Stomach smooth muscle (tissue), 2 donors: ENCODE results near the gene SIK3.

ENCODE experiments used
- H3K27ac ChIP-seq: one replicate; pipeline ENCODE4 v1.7.0; 2013; ENCODE audit warnings: mild to moderate bottlenecking, low read length, inconsistent platforms
- H3K27me3 ChIP-seq, 2 donors: one replicate each; pipeline ENCODE4 v1.7.0; 2013; ENCODE audit warnings: low read length in 2 of 2; ENCODE audit not compliant: insufficient read depth in 2 of 2, control insufficient read depth in 1 of 2
- H3K36me3 ChIP-seq, 2 donors: one replicate each; pipeline ENCODE4 v1.7.0; 2013; ENCODE audit warnings: low read length in 2 of 2; ENCODE audit not compliant: control insufficient read depth in 2 of 2, insufficient read depth in 2 of 2
- H3K4me1 ChIP-seq: one replicate; pipeline ENCODE4 v1.7.0; 2013; ENCODE audit warnings: low read length; ENCODE audit not compliant: control insufficient read depth, insufficient read depth
- H3K4me3 ChIP-seq, 2 donors: one replicate each; pipeline ENCODE4 v1.7.0; 2013; ENCODE audit warnings: low read length in 2 of 2
- H3K9ac ChIP-seq, 2 donors: one replicate each; pipeline ENCODE4 v1.7.0; 2013; ENCODE audit warnings: low read length in 2 of 2, mild to moderate bottlenecking in 1 of 2
- H3K9me3 ChIP-seq, 2 donors: one replicate each; pipeline ENCODE4 v1.7.0; 2013; ENCODE audit warnings: low read length in 2 of 2; ENCODE audit not compliant: control insufficient read depth in 2 of 2
- donor health status: healthy.
- donor health status: Pancreatic carcinoma.

Gene SIK3

GRCh38 chr11:116939499-116939898 lies 158.7 kb downstream of the SIK3 start:
- Histone ChIP-seq H3K36me3 (peaks cover 3 to 5% of the 10 kb centered on the region in 2 donors), H3K9me3 (no peaks in the 10 kb centered on the region), H3K27me3 (no peaks in the 10 kb centered on the region), H3K27ac (no peak overlapping the region), H3K4me3 (no peak overlapping the region), H3K9ac (no peak overlapping the region), H3K4me1 (no peaks in the 10 kb centered on the region)

GRCh38 chr11:116938471-116939070 lies 159.7 kb downstream of the SIK3 start:
- H3K9ac ChIP-seq: no peak overlapping the region

GRCh38 chr11:116936754-116937446 lies 161.3 kb downstream of the SIK3 start:
- peaks cover under 1% of the 10 kb centered on the region for H3K4me1 ChIP-seq
- H3K9ac ChIP-seq: no peak overlapping the region
- H3K27ac ChIP-seq: no peak overlapping the region
- no peaks in the 10 kb centered on the region for H3K27me3 ChIP-seq
- H3K4me3 ChIP-seq: no peak overlapping the region
- H3K36me3 ChIP-seq: peaks cover 0 to 5% of the 10 kb centered on the region in 2 donors
- no peaks in the 10 kb centered on the region for H3K9me3 ChIP-seq

More at GRCh38 chr11:116938471-116939070, 159.7 kb downstream of the SIK3 start:
- Histone ChIP-seq H3K36me3 (peaks cover 0 to 5% of the 10 kb centered on the region in 2 donors), H3K4me3 (no peak overlapping the region), H3K27ac (no peak overlapping the region), H3K27me3 (no peaks in the 10 kb centered on the region), H3K4me1 (no peaks in the 10 kb centered on the region), H3K9me3 (no peaks in the 10 kb centered on the region)

- H3K36me3 ChIP-seq: peaks cover 0 to 5% of the 10 kb centered on the region in 2 donors
- H3K27me3 ChIP-seq: no peaks in the 10 kb centered on the region
- H3K9me3 ChIP-seq: no peaks in the 10 kb centered on the region
- H3K27ac ChIP-seq: no peak overlapping the region
- no peak overlapping the region for H3K9ac ChIP-seq
- H3K4me3 ChIP-seq: no peak overlapping the region
- peaks cover 12% of the 10 kb centered on the region for H3K4me1 ChIP-seq
Measured at GRCh38 chr11:116935514-116935913, 162.7 kb downstream of the SIK3 start.

- Histone ChIP-seq H3K4me3 (no peak overlapping the region), H3K9ac (no peak overlapping the region), H3K27ac (no peak overlapping the region), H3K36me3 (peaks cover 0 to 5% of the 10 kb centered on the region in 2 donors), H3K9me3 (no peaks in the 10 kb centered on the region), H3K27me3 (no peaks in the 10 kb centered on the region), H3K4me1 (peaks cover 12% of the 10 kb centered on the region)
Measured at GRCh38 chr11:116935089-116935488, 163.1 kb downstream of the SIK3 start.

DNA sequence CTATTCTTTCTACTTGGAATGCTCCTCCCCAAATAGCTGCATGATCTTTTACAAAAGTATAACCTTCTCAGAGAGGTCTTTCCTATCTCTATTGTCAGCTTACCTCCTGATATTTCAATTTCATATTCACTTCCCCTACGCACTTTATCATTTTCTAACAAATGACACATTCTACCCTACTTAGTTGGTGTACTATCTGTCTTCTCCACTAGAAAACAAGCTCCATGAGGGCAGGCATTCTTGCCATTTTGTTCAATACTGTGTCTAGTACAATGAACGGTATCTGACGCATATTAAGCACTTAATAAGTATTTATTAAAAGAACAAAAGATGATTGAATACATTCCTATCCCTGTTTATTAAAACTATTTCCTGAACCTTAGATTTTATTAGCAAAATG lies 164.3 kb downstream of the SIK3 start:
- no peak overlapping the region for H3K4me3 ChIP-seq
- no peak overlapping the region for H3K27ac ChIP-seq
- H3K27me3 ChIP-seq: no peaks in the 10 kb centered on the region
- peaks cover 15% of the 10 kb centered on the region for H3K4me1 ChIP-seq
- no peaks in the 10 kb centered on the region for H3K9me3 ChIP-seq
- peaks cover 0 to 5% of the 10 kb centered on the region in 2 donors for H3K36me3 ChIP-seq
- no peak overlapping the region for H3K9ac ChIP-seq

- peak overlapping the region; percentile 64 for H3K27ac ChIP-seq
- no peak overlapping the region for H3K9ac ChIP-seq
- H3K27me3 ChIP-seq: no peaks in the 10 kb centered on the region
- H3K9me3 ChIP-seq: no peaks in the 10 kb centered on the region
- H3K36me3 ChIP-seq: peaks cover 0 to 5% of the 10 kb centered on the region in 2 donors
- H3K4me3 ChIP-seq: no peak overlapping the region
- peaks cover 17% of the 10 kb centered on the region for H3K4me1 ChIP-seq
Measured at GRCh38 chr11:116932181-116932580, 166.0 kb downstream of the SIK3 start.

DNA sequence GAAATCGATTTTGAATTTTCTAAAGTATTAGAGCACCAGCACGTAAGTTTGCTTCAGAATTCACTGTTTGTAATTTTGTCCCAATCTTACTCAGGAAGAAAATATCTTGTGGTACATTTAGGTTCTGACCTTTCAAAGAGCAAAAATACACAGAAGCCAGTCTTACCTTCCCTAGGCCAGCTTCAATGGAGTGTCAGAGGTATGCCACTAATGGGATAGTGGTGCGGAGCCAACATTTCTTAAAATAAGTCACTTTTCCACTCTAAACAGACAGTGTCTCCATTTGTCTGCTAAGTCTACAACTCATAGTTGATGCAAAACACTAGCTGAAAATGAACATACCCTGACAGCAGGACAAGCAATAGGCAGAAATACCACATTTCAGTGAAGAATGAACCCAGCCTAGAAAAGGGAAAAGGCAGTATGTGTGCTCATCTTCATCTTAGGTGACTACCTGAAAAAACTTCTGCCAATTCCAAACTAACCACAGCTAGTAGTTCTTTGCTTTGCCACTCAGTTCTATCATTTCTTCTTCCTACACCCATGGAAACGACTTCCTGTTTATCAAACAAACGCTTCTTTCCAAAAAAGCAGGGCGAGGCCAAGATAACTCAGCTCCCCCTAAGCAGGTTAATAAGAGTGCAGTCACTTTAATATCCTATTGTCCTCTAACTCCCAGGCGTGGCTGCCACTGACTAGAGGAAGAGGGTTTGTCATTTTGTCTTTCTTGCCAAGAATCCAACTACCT lies 166.8 kb downstream of the SIK3 start:
- no peaks in the 10 kb centered on the region for H3K9me3 ChIP-seq
- no peak overlapping the region for H3K4me3 ChIP-seq
- H3K4me1 ChIP-seq: peaks cover 17% of the 10 kb centered on the region
- peaks cover 0 to 3% of the 10 kb centered on the region in 2 donors for H3K36me3 ChIP-seq
- peak overlapping the region; percentile 64 for H3K27ac ChIP-seq
- H3K27me3 ChIP-seq: no peaks in the 10 kb centered on the region
- no peak overlapping the region for H3K9ac ChIP-seq

DNA sequence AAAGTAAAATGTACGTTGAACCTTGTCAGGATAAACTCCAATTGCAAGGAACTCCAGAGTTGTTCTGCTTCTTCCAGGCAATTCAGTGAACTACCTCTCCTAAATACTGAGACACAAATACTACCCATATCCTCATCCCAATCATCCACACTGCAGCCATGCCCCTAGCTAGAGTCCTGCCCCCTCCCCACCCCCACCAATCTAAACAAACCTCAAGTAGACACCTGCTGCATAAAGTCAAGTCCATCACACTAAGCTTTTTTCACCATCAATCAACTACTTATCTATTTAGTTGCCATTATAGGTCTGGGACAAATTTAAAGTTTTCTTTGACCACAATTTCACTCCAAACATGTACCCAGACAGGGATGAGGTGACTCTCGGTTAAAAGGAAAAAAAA lies 167.6 kb downstream of the SIK3 start:
- H3K4me3 ChIP-seq: peak overlapping the region; percentile 61 to 62
- H3K27me3 ChIP-seq: no peaks in the 10 kb centered on the region
- H3K27ac ChIP-seq: peak overlapping the region; percentile 13
- no peaks in the 10 kb centered on the region for H3K9me3 ChIP-seq
- H3K36me3 ChIP-seq: peaks cover 0 to 7% of the 10 kb centered on the region in 2 donors
- H3K4me1 ChIP-seq: peaks cover 17% of the 10 kb centered on the region
- H3K9ac ChIP-seq: peak overlapping the region in 1 of 2 donors; percentile 36

GRCh38 chr11:116930177-116930576 lies 168.1 kb downstream of the SIK3 start:
- Histone ChIP-seq H3K4me1 (peaks cover 17% of the 10 kb centered on the region), H3K36me3 (peaks cover 1 to 7% of the 10 kb centered on the region in 2 donors), H3K27me3 (no peaks in the 10 kb centered on the region), H3K27ac (peak overlapping the region; percentile 13), H3K9ac (peak overlapping the region; percentile 21 to 36), H3K9me3 (no peaks in the 10 kb centered on the region), H3K4me3 (peak overlapping the region; percentile 61 to 62)
